ENCODE measurements around the gene PPP4C.
A peak's percentile ranks its signal among the peaks of the same experiment; 100 is the strongest.

The PPP4C gene

GRCh38 chr16:30060346-30060745 is 15.4 kb upstream of the PPP4C start:
- no peak for DNase-seq

DNA sequence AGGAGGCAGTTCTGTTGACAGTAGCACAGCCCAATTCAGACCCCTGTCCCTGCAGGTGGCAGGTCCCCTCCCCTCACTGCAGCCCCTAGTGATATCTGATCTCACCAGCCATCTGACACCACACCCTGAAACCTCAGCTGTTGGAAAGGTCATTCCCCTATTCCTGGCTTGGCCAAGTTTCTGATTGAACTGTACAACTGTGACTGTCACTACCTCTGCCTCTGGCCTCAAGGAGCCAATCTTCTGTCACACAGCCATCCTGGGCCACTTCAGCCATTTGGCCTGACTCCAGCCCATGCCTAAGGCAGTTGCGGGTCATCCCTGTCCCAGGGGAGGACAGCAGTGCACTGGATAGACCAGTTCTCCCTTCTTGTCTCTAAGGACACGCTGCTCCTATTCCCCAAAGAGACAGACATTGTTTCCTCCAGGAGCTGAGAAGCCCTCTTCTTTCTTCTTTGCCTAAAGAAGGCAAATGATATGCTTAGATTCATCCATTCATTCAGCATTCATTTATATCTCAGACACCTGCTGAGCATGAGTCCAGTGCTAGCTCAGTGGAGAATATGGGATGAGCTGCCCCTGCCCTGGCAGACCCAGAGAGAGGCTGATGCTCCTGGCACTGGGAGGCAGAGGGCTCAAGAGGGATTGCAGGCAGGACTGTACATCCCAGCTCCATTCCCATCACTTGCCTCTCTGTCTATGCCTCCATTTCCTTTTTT is 14.8 kb upstream of the PPP4C start:
- no peak for DNase-seq

- no peak for DNase-seq
Observed at GRCh38 chr16:30063278-30063892, 12.4 kb upstream of the PPP4C start.

- DNase-seq, result peak; percentile 94
Observed at GRCh38 chr16:30063893-30064728, 11.7 kb upstream of the PPP4C start.

DNA sequence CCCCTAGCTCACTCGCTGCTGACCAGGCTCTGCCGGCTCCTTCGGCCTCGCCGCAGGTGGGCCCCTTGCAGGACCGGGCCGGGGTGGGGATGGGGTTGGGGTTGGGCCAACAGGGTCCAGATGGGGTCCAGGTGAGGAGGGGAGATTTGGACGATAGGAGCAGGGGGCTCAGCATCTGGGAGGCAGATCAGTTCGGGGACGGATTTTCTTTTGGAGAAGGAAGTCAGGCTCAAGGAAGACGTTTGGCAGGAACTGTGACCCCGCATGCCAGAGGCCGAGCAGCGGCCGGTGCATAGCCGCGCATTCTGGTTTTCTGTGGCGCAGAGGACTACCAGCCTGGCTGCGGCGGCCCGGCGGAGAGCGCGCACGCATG is 11.1 kb upstream of the PPP4C start:
- DNase-seq, result no peak

- DNase-seq, result peak; percentile 99
Observed at GRCh38 chr16:30065102-30065942, 10.5 kb upstream of the PPP4C start, which contains the start of gene ALDOA. Gene ALDOA (plus strand): TSS chr16:30065760. CDS start chr16:30066898, 1,138 bp downstream.

GRCh38 chr16:30065943-30066760 is 9.6 kb upstream of the PPP4C start:
- DNase-seq, result peak; percentile 54

- DNase-seq, result no peak
Observed at GRCh38 chr16:30066761-30067583, 8.8 kb upstream of the PPP4C start.

GRCh38 chr16:30067584-30067916 is 8.2 kb upstream of the PPP4C start:
- DNase-seq, result no peak

DNA sequence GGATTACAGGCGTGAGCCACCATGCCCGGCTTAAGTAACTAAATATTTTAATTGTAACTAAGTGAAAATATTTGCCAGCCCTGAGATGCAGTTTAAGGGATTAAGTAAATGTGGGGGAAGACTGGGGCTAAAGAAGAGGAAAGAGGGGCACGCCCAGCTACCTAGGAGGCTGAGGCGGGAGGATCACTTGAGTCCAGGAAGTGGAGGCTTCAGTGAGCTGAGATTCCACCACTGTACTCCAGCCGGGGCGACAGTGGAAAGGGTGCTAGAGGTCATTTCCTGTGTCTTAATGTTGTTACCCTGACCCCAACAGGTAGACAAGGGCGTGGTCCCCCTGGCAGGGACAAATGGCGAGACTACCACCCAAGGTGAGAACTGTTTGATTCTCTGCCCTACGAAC is 7.5 kb upstream of the PPP4C start:
- DNase-seq, result no peak

GRCh38 chr16:30068750-30069610 is 6.8 kb upstream of the PPP4C start:
- peak; percentile 40 for DNase-seq

- DNase-seq, result no peak
Observed at GRCh38 chr16:30069611-30070462, 6.0 kb upstream of the PPP4C start.

- no peak for DNase-seq
Observed at GRCh38 chr16:30070490-30070889, 5.3 kb upstream of the PPP4C start.

DNA sequence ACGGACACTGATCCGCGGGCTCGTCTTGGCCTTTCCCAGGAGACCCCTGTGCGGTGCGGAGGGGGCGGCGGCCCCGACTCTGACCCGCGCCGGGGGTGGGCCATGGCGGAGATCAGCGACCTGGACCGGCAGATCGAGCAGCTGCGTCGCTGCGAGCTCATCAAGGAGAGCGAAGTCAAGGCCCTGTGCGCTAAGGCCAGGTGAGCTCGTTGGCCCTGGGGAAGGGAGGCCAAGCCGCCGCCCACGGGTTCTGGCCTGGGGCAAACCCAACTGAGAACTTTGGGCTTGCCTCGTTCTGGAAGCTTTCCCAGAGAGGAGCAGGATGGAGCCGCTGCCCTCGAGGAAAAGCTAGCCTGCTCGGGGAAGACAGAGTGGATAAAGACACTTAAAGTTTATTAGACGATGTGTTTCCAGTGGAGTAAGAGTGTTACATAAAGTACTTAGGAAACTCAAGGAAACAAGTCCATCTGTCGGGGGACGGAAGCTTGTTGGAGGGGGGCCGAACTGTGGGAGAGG is 540 bp downstream of the PPP4C start:
- no peak for DNase-seq

DNA sequence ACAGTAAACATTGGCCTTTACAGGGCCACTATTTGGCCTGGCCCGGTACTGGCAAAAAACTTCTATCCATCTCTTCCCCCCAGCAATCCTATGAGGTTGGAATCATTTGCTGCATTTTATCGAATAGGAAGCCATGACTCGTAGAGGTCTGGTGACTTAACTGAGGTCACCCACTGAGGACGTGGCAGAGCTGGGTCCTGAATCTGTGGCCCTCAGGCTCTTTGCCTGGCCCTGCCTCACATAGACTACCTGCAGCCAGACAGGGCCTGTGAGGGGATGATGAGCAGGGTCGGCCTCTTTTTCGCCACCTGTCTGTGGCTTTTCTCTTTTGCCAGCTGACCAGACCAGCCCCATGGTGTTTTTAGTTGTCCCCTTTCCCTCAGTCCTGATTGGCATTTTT is 1.9 kb downstream of the PPP4C start:
- DNase-seq, result no peak

DNA sequence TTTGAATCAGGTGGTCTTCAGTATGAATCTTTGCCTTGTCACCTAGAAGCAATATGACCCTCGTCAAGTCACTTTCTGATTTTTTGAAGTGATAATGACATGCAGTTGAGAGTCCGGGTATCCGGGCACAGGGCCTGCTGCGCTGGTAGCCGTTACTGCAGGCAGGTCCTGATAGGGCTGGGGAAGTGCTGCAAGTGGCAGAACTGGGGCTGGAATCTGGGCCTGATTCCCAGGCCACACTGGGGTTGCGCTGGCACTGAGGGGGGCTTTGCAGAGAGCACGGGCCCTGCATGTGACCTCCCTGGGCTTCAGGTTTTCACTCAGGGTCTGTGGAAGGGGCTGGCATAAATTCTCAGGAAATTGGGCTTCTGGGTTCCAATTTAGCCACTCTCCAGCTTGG is 3.0 kb downstream of the PPP4C start:
- DNase-seq, result no peak

- no peak for DNase-seq
Observed at GRCh38 chr16:30079480-30079879, 3.7 kb downstream of the PPP4C start.

GRCh38 chr16:30082545-30083090 is 6.8 kb downstream of the PPP4C start:
- DNase-seq, result no peak
